ENCODE data around the gene VPS39. TPM values are rescaled to one million over a fixed set of nuclear protein-coding genes. Genes with fewer than 3 reads are reported as not detected.

The VPS39 gene
- total RNA-seq, 4 donors from 2014 or later: 24.4 to 57.2 (median 31.9) TPM

DNA sequence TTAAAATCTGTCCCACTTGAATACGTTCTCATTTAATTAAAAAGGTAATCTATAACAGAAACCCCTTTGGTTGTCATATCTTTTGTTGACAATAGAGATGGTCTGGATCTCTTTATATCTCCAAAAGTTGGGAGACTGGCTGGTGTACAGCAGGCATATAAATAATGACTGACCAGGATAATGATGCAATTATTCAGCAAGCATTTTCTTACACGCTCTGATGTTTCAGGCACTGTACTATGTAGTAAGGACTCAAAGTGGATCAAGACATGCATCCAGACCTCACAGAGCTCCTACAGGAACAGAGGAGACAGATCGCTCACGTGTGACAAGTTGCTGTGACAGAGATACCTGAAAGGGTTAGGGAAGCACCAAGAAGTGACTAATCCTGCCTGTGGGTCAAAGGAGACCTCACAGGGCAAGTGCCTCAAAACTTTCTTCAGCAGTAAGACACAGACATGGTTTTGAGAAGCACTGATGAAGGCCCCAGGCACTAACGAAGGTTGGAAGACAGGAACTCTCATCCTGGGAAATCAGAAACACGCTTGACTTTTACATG is 25.7 kb downstream of the VPS39 start:
- DNase-seq: no peak
- 86 to 97% methylated on average over 6 of the region's 6 CpGs for WGBS, 2 donors
- no peak overlapping the region for H3K4me3 ChIP-seq
- TF ChIP-seq CTCF (IDR thresholded peaks at IDR 0.05): no peak
- no peak for TF ChIP-seq POLR2A (IDR thresholded peaks at IDR 0.05)
- intact Hi-C loops (cut with DNase I): no loop called here
- H3K27me3 ChIP-seq: no peaks in the 10 kb centered on the region
- H3K9me3 ChIP-seq: no peaks in the 10 kb centered on the region
- peaks cover 15 to 100% (median 26%) of the 10 kb centered on the region in 3 donors for H3K36me3 ChIP-seq
- H3K27ac ChIP-seq: no peak overlapping the region
- H3K4me1 ChIP-seq: no peaks in the 10 kb centered on the region

DNA sequence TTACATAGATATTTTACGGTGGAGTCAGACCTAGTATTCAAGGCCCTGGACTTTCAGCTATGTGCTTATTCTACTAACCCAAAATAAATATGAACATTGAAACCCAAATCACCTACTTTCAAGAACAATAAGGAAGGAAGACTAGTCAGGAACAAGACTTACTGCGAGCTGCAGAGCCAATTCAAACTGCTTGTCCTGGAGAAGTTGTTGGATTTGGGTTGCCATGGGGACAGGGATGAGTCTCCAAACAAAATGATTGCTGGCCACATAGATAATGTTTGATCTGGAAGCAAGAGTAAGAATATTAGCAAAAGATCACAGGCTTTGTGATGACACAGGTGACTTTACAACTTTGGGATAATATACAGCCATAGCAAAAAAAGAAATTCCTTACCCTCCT is 30.0 kb downstream of the VPS39 start:
- H3K9me3 ChIP-seq: no peaks in the 10 kb centered on the region
- DNase-seq: no peak
- H3K4me3 ChIP-seq: no peak overlapping the region
- TF ChIP-seq POLR2A (IDR thresholded peaks at IDR 0.05) (no peak), CTCF (IDR thresholded peaks at IDR 0.05) (no peak)
- peaks cover 8 to 100% (median 39%) of the 10 kb centered on the region in 3 donors for H3K36me3 ChIP-seq
- no peaks in the 10 kb centered on the region for H3K27me3 ChIP-seq
- H3K4me1 ChIP-seq: no peaks in the 10 kb centered on the region
- intact Hi-C loops (cut with DNase I): no loop called here
- H3K27ac ChIP-seq: no peak overlapping the region
- 69 to 77% methylated on average over 2 of the region's 2 CpGs for WGBS, 2 donors

DNA sequence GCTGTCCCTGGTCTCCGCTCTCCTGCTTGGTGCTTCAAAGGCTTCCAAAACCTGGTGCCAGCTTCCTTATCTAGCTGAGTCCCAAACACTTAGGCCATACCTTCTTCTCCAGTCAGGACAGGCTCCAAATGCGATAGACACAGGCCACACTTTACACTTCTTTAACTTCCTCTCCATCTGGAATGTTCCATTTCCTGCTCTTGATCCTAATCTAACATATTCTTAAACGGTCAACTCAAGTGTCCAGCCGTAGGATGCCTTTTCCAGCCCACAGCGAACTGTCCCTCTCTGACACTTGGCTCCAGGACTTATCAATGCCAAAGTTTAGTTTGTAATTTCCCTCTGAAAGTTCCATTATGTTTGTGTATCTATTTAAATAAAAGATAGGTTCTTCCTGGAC is 32.4 kb downstream of the VPS39 start:
- intact Hi-C loops (cut with DNase I): no loop called here
- no peak for DNase-seq
- peaks cover 8 to 100% (median 42%) of the 10 kb centered on the region in 3 donors for H3K36me3 ChIP-seq
- H3K27me3 ChIP-seq: no peaks in the 10 kb centered on the region
- no peak overlapping the region for H3K4me3 ChIP-seq
- H3K4me1 ChIP-seq: peaks cover 0 to 5% (median 0%) of the 10 kb centered on the region in 3 donors
- H3K27ac ChIP-seq: no peak overlapping the region
- H3K9me3 ChIP-seq: no peaks in the 10 kb centered on the region
- WGBS, 2 donors: 85 to 91% methylated on average over 5 of the region's 5 CpGs
- TF ChIP-seq CTCF (IDR thresholded peaks at IDR 0.05) (no peak), POLR2A (IDR thresholded peaks at IDR 0.05) (no peak)

DNA sequence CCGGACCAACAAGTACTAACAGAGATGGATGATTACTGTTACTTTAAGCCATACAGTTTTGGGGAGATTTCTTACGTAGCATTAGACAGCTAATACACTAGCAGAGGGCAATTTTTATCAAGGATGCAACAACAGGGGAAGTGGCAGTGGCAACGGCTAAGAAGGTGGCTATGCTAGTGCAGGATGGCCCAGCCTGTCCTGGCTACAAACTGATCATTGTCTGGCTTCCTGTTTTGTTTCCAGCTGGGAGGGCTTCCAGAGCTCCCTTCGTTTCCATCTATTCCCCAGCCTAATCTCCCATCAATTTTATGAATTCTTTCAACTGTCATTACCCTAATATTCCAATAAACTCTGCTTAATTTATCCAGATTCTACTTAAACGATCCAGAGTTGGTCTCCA is 35.6 kb downstream of the VPS39 start:
- Histone ChIP-seq H3K27ac (no peak overlapping the region), H3K9me3 (no peaks in the 10 kb centered on the region), H3K27me3 (no peaks in the 10 kb centered on the region), H3K36me3 (peaks cover 4 to 100% (median 34%) of the 10 kb centered on the region in 3 donors), H3K4me1 (peaks cover 0 to 5% (median 0%) of the 10 kb centered on the region in 3 donors), H3K4me3 (no peak overlapping the region)
- TF ChIP-seq POLR2A (IDR thresholded peaks at IDR 0.05): no peak
- TF ChIP-seq CTCF (IDR thresholded peaks at IDR 0.05): no peak
- WGBS, 2 donors: 74 to 81% methylated on average over 5 of the region's 5 CpGs
- intact Hi-C loops (cut with DNase I): no loop called here
- no peak for DNase-seq

- Histone ChIP-seq H3K9me3 (no peaks in the 10 kb centered on the region), H3K27ac (no peak overlapping the region), H3K4me1 (peaks cover 0 to 5% (median 0%) of the 10 kb centered on the region in 3 donors), H3K27me3 (no peaks in the 10 kb centered on the region), H3K4me3 (no peak overlapping the region), H3K36me3 (peaks cover 8 to 100% (median 34%) of the 10 kb centered on the region in 3 donors)
- TF ChIP-seq CTCF (IDR thresholded peaks at IDR 0.05) (no peak), POLR2A (IDR thresholded peaks at IDR 0.05) (no peak)
- DNase-seq: no peak
- intact Hi-C loops (cut with DNase I): no loop called here
- 100% methylated on average over 1 of the region's 1 CpG; no CpG with 5 or more reads in 1 of the 2 donors for WGBS, 2 donors
Observed at GRCh38 chr15:42171795-42172194, 36.3 kb downstream of the VPS39 start.
